Osteoblast (primary cell): ENCODE data around the gene PP2D1. TPM values are rescaled to one million over a fixed set of nuclear protein-coding genes. Genes with fewer than 3 reads are reported as not detected.

Source experiments
- DNase-seq: peaks from one replicate; pipeline ENCODE4 v3.0.0; 2011; ENCODE audit warnings: low spot score, mixed read lengths; ENCODE audit not compliant: insufficient read length; ENCODE audit errors: missing footprints
- H2AFZ ChIP-seq: 2 replicates; pipeline ENCODE4 v1.6.0; 2011; ENCODE audit warnings: mild to moderate bottlenecking, low read length
- H3K27ac ChIP-seq: 2 replicates; pipeline ENCODE4 v1.5.1; 2011; ENCODE audit warnings: mild to moderate bottlenecking, low read depth, low read length, moderate library complexity
- H3K27me3 ChIP-seq: 2 replicates; pipeline ENCODE4 v1.6.0; 2012; ENCODE audit warnings: mild to moderate bottlenecking, control low read depth, inconsistent platforms, low read length, moderate library complexity; ENCODE audit not compliant: insufficient read depth
- H3K36me3 ChIP-seq: 2 replicates; pipeline ENCODE4 v1.5.1; 2011; ENCODE audit warnings: mild to moderate bottlenecking, low read length, control low read depth, moderate library complexity; ENCODE audit not compliant: insufficient read depth
- H3K4me1 ChIP-seq: 2 replicates; pipeline ENCODE4 v1.5.1; 2011; ENCODE audit warnings: mild to moderate bottlenecking, low read length, control low read depth, moderate library complexity; ENCODE audit not compliant: insufficient read depth
- H3K4me2 ChIP-seq: 2 replicates; pipeline ENCODE4 v1.6.0; 2011; ENCODE audit warnings: mild to moderate bottlenecking, low read length; ENCODE audit not compliant: insufficient read depth
- H3K4me3 ChIP-seq: fragments of 200-600 bp; sonication (generic); 3 replicates; pipeline ENCODE4 v1.5.1; 2012; ENCODE audit warnings: mild to moderate bottlenecking, low read length, inconsistent platforms; ENCODE audit not compliant: insufficient read depth
- H3K79me2 ChIP-seq: 2 replicates; pipeline ENCODE4 v1.6.0; 2012; ENCODE audit warnings: mild to moderate bottlenecking, low read length, control low read depth, inconsistent platforms; ENCODE audit not compliant: insufficient read depth
- H3K9me3 ChIP-seq: 2 replicates; pipeline ENCODE4 v1.5.1; 2011; ENCODE audit warnings: low read depth, low read length, control low read depth
- H4K20me1 ChIP-seq: 2 replicates; pipeline ENCODE4 v1.6.0; 2012; ENCODE audit warnings: mild to moderate bottlenecking, low read length, control low read depth; ENCODE audit not compliant: insufficient read depth
- total RNA-seq: library from RNA; depleted of rRNA; stranded (reverse); fragments of >200 nt; gene quantifications from 2 replicates; pipeline ENCODE4 v1.2.3, GENCODE V29; 2012
- TF ChIP-seq, protein P1 (sequence below): IDR thresholded peaks from 2 replicates; pipeline ENCODE4 v1.5.1; 2011; ENCODE audit warnings: mild to moderate bottlenecking, low read depth, low read length, moderate library complexity; ENCODE audit errors: extremely low read depth

PP2D1 gene, protein sequence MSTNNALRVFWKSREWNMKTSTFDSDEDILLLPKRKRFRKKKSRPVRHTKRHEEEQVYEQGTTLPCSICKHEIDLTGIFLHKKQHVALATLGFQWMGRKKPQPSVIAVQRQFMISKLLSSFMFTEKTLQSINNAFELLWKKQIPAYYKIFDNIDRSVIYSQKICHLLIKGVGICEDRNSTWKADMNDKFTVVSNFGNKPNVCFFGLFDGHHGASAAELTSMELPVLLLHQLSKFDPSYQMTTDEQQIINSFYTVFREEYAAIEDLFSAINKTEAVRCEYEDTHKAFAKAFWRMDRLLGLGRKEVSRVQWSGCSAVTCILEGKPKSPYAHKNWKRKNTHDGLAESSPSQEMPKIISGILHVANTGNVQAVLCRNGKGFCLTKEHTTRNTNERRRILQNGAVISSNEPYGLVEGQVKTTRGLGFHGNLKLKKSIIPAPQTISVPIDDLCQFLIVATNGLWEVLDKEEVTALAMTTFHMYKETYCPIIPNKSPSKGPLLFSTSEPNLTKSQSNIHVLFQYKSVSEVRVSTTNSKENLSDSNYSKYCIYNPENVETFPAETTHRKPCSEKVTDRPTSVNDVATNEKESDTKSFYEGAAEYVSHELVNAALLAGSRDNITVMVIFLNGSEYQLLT
- total RNA-seq, result not detected in 2 replicates

DNA sequence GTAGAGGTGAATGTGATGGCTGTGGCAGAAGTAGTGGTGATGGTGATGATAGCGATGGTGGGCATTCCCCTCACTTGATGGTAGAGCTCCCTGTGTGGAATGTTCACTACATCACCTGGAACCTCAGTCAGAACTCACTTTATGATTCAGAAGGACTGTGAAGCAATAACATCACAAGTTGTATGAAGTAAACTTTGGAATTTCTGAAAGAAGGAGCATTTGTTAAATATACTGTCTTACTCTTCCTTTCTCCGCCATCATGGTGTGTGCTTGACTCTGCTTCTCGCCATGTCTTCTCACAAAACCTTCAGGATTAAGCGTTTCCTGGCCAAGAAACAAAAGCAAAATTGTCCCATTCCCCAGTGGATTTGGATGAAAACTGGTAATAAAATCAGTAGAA is at the start of gene PP2D1:
Gene PP2D1, minus strand, starts transcription at position 101 of the 400 bp plus-strand sequence. CDS start 192 bp downstream, outside the sequence.
- H3K36me3 ChIP-seq, result no peaks in the 10 kb centered on the region
- TF ChIP-seq, protein P1, sequence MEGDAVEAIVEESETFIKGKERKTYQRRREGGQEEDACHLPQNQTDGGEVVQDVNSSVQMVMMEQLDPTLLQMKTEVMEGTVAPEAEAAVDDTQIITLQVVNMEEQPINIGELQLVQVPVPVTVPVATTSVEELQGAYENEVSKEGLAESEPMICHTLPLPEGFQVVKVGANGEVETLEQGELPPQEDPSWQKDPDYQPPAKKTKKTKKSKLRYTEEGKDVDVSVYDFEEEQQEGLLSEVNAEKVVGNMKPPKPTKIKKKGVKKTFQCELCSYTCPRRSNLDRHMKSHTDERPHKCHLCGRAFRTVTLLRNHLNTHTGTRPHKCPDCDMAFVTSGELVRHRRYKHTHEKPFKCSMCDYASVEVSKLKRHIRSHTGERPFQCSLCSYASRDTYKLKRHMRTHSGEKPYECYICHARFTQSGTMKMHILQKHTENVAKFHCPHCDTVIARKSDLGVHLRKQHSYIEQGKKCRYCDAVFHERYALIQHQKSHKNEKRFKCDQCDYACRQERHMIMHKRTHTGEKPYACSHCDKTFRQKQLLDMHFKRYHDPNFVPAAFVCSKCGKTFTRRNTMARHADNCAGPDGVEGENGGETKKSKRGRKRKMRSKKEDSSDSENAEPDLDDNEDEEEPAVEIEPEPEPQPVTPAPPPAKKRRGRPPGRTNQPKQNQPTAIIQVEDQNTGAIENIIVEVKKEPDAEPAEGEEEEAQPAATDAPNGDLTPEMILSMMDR, result no peak

DNA sequence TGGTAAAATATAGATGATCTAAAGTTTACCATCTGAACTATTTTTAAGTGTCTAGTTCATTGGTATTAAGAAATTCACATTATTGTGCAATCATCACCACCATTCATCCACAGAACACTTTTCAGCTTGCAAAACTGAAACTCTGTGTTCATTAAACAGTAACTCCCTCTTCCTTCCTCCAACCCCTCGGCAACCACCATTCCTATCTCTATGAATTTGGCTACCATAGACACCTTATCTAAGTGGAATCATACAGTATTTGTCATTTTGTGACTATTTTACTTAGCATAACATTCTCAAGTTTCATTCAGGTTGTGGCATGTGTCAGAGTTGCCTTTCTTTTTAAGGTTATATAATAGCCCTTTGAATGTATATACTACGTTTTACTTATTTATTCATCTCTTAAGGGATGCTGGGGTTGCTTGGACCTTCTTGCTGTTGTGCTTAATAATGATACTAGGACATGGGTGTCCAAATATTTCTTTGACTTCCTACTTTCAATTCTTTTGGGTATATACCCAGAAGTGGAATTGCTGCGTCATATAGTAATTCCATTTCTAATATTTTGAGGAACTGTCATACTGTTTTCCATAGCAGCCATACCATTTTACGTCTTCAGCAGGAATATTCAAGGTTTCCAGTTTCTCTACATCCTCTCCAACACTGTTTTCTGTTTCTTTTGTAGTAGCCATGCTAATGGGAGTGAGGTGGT is 49.1 kb upstream of the PP2D1 start:
- TF ChIP-seq, protein P1, result no peak
- H3K4me3 ChIP-seq, result peak overlapping the region; percentile 22
- H3K9me3 ChIP-seq, result no peaks in the 10 kb centered on the region
- DNase-seq, result no peak
- H3K36me3 ChIP-seq, result no peaks in the 10 kb centered on the region
- H3K4me2 ChIP-seq, result peak overlapping the region; percentile 74
- H3K79me2 ChIP-seq, result no peaks in the 10 kb centered on the region
- peak overlapping the region; percentile 67 for H2AFZ ChIP-seq
- no peak overlapping the region for H3K27ac ChIP-seq
- peaks cover 20% of the 10 kb centered on the region for H3K4me1 ChIP-seq
- H4K20me1 ChIP-seq, result peaks cover 4% of the 10 kb centered on the region
- no peaks in the 10 kb centered on the region for H3K27me3 ChIP-seq

More for the DNA sequence above, at the start of gene PP2D1:
- Histone ChIP-seq H3K27me3 (no peaks in the 10 kb centered on the region), H3K4me2 (no peak within 1 kb of the TSS), H2AFZ (no peak within 1 kb of the TSS), H3K4me3 (no peak within 1 kb of the TSS), H3K79me2 (no peaks in the 10 kb centered on the region), H3K9me3 (no peaks in the 10 kb centered on the region), H3K4me1 (no peaks in the 10 kb centered on the region), H3K27ac (no peak within 1 kb of the TSS), H4K20me1 (no peaks in the 10 kb centered on the region)
- no peak for DNase-seq

DNA sequence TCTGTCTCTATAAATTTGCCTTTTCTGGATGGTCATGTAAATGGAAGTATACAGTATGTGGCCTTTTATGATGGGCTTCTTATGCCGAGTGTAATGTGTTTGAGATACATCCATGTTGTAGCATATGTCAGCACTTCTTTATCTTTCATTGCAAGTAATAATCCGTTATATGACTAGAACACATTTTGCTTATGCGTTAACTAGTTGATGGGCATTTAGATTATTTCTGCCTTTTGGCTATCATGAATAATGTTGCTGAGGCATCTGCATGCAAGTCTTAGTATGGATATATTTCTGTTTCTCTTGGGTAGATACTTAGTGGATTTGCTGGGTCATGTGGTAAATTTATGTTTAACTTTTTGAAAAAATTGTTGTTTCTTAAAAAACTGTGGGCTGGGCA is 47.9 kb upstream of the PP2D1 start:
- Histone ChIP-seq H2AFZ (no peak overlapping the region), H3K4me2 (no peak overlapping the region), H3K79me2 (no peaks in the 10 kb centered on the region), H3K4me1 (peaks cover 20% of the 10 kb centered on the region), H3K36me3 (no peaks in the 10 kb centered on the region), H3K9me3 (no peaks in the 10 kb centered on the region), H3K27ac (no peak overlapping the region), H3K4me3 (no peak overlapping the region), H3K27me3 (no peaks in the 10 kb centered on the region), H4K20me1 (peaks cover 4% of the 10 kb centered on the region)
- no peak for DNase-seq
- TF ChIP-seq, protein P1, result no peak
